Smooth muscle cell (in vitro differentiated cells): Measurements from ENCODE around the gene CREB1. TPM values are rescaled to one million over a fixed set of nuclear protein-coding genes. Genes with fewer than 3 reads are reported as not detected.
"Not testable (repeated sequence)": the region's sequence is repeated elsewhere in the genome, so short reads cannot be mapped to it uniquely, and the experiment has no call there.

Source experiments
- DNase-seq: peaks from one replicate; lab custom pipeline; 2025; ENCODE audit not compliant: unreplicated experiment; lab: John Stamatoyannopoulos, UW
- H2AFZ ChIP-seq: fragments of 200-600 bp; sonication (generic); 2 replicates; pipeline ENCODE4 v1.6.0; 2016; ENCODE audit warnings: antibody characterized with exemption, low read depth, mild to moderate bottlenecking
- H3F3A ChIP-seq: fragments of 200-600 bp; sonication (generic); 2 replicates; pipeline ENCODE4 v1.6.0; 2017; ENCODE audit warnings: antibody characterized with exemption, low read depth
- H3K27ac ChIP-seq: fragments of 200-600 bp; sonication (generic); 2 replicates; pipeline ENCODE4 v1.5.1; 2016; ENCODE audit warnings: low read depth, mild to moderate bottlenecking
- H3K27me3 ChIP-seq: fragments of 200-600 bp; sonication (generic); 2 replicates; pipeline ENCODE4 v1.6.1; 2016; ENCODE audit warnings: low read depth, mild to moderate bottlenecking
- H3K36me3 ChIP-seq: fragments of 200-600 bp; sonication (generic); 2 replicates; pipeline ENCODE4 v1.5.1; 2016; ENCODE audit warnings: low read depth
- H3K4me1 ChIP-seq: fragments of 200-600 bp; sonication (generic); 2 replicates; pipeline ENCODE4 v1.5.1; 2016; ENCODE audit warnings: low read depth
- H3K4me2 ChIP-seq: fragments of 200-600 bp; sonication (generic); 2 replicates; pipeline ENCODE4 v1.6.0; 2016; ENCODE audit warnings: mild to moderate bottlenecking
- H3K4me3 ChIP-seq: fragments of 200-600 bp; sonication (generic); 2 replicates; pipeline ENCODE4 v1.5.1; 2016; ENCODE audit warnings: mild to moderate bottlenecking
- H3K79me2 ChIP-seq: fragments of 200-600 bp; sonication (generic); 2 replicates; pipeline ENCODE4 v1.6.0; 2016; ENCODE audit warnings: low read depth, mild to moderate bottlenecking
- H3K9ac ChIP-seq: fragments of 200-600 bp; sonication (generic); 2 replicates; pipeline ENCODE4 v1.6.0; 2016; ENCODE audit warnings: low read depth
- H3K9me3 ChIP-seq: fragments of 200-600 bp; sonication (generic); replicated peaks from 2 replicates; pipeline ENCODE4 v1.5.1; 2016; ENCODE audit warnings: low read depth
- H4K20me1 ChIP-seq: fragments of 200-600 bp; sonication (generic); 2 replicates; pipeline ENCODE4 v1.6.0; 2016; ENCODE audit warnings: low read depth
- WGBS: methylation state at CpG from one replicate; pipeline ENCODE4 v1.1.7; 2016; ENCODE audit warnings: low lambda C conversion rate; 5-methylcytosine and 5-hydroxymethylcytosine counted together
- polyA plus RNA-seq: library from polyadenylated mRNA; unstranded; fragments of >200 nt; fragmentation: Nextera tagmentation; extraction: Ambion mirVana; gene quantifications from 2 replicates; pipeline ENCODE4 v1.2.1, GENCODE V29; 2016
- total RNA-seq: library from RNA; depleted of rRNA; stranded (reverse); fragments of >200 nt; gene quantifications from 2 replicates; pipeline ENCODE4 v1.2.3, GENCODE V29; 2014
- TF ChIP-seq, protein P1 (sequence below): fragments of 200-600 bp; sonication (generic); IDR thresholded peaks from 2 replicates; pipeline ENCODE4 v1.5.1; 2017; ENCODE audit warnings: borderline replicate concordance, mild to moderate bottlenecking, antibody characterized with exemption; ENCODE audit not compliant: insufficient read depth, poor library complexity, severe bottlenecking

The CREB1 gene
- total and polyA plus RNA-seq, 2 experiments from 2014 or later = 19.0 to 67.6 TPM

GRCh38 chr2:207635468-207636200 is 105.9 kb downstream of the CREB1 start:
- Histone ChIP-seq H3K4me1 (no peaks in the 10 kb centered on the region), H3F3A (peaks cover 3% of the 10 kb centered on the region), H3K9me3 (no peaks in the 10 kb centered on the region), H4K20me1 (no peaks in the 10 kb centered on the region), H3K9ac (no peak overlapping the region), H3K27me3 (no peaks in the 10 kb centered on the region), H2AFZ (no peak overlapping the region), H3K79me2 (no peaks in the 10 kb centered on the region), H3K4me3 (no peak overlapping the region), H3K27ac (peak overlapping the region; percentile 17), H3K36me3 (no peaks in the 10 kb centered on the region), H3K4me2 (no peak overlapping the region)
- TF ChIP-seq, protein P1, sequence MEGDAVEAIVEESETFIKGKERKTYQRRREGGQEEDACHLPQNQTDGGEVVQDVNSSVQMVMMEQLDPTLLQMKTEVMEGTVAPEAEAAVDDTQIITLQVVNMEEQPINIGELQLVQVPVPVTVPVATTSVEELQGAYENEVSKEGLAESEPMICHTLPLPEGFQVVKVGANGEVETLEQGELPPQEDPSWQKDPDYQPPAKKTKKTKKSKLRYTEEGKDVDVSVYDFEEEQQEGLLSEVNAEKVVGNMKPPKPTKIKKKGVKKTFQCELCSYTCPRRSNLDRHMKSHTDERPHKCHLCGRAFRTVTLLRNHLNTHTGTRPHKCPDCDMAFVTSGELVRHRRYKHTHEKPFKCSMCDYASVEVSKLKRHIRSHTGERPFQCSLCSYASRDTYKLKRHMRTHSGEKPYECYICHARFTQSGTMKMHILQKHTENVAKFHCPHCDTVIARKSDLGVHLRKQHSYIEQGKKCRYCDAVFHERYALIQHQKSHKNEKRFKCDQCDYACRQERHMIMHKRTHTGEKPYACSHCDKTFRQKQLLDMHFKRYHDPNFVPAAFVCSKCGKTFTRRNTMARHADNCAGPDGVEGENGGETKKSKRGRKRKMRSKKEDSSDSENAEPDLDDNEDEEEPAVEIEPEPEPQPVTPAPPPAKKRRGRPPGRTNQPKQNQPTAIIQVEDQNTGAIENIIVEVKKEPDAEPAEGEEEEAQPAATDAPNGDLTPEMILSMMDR = no peak
- DNase-seq = no peak
- 39% methylated on average over 11 of the region's 11 CpGs for whole genome bisulfite sequencing

GRCh38 chr2:207639288-207639687 is 109.5 kb downstream of the CREB1 start:
- H3K27me3 ChIP-seq, H3K36me3 ChIP-seq, H3K4me1 ChIP-seq, H3K79me2 ChIP-seq, H4K20me1 ChIP-seq, H2AFZ ChIP-seq, H3F3A ChIP-seq, DNase-seq, H3K4me3 ChIP-seq, H3K9ac ChIP-seq, H3K4me2 ChIP-seq, H3K27ac ChIP-seq, H3K9me3 ChIP-seq: not testable (repeated sequence)
- 93% methylated on average over 3 of the region's 3 CpGs for WGBS

GRCh38 chr2:207640160-207640559 is 110.4 kb downstream of the CREB1 start:
- no peaks in the 10 kb centered on the region for H3K27me3 ChIP-seq
- TF ChIP-seq, protein P1 = no peak
- no peaks in the 10 kb centered on the region for H4K20me1 ChIP-seq
- no peak overlapping the region for H3K4me3 ChIP-seq
- H3K79me2 ChIP-seq = no peaks in the 10 kb centered on the region
- H3F3A ChIP-seq = no peaks in the 10 kb centered on the region
- H3K4me2 ChIP-seq = no peak overlapping the region
- no peaks in the 10 kb centered on the region for H3K36me3 ChIP-seq
- H3K27ac ChIP-seq = no peak overlapping the region
- H2AFZ ChIP-seq = no peak overlapping the region
- no peak overlapping the region for H3K9ac ChIP-seq
- no peaks in the 10 kb centered on the region for H3K9me3 ChIP-seq
- H3K4me1 ChIP-seq = no peaks in the 10 kb centered on the region
- no peak for DNase-seq

GRCh38 chr2:207640661-207641060 is 110.9 kb downstream of the CREB1 start:
- H3K27ac ChIP-seq = no peak overlapping the region
- no peak overlapping the region for H2AFZ ChIP-seq
- TF ChIP-seq, protein P1 = no peak
- H3K4me1 ChIP-seq = no peaks in the 10 kb centered on the region
- no peaks in the 10 kb centered on the region for H3K79me2 ChIP-seq
- no peak overlapping the region for H3K4me3 ChIP-seq
- H3K9ac ChIP-seq = no peak overlapping the region
- WGBS = 86% methylated on average over 1 of the region's 1 CpG
- no peaks in the 10 kb centered on the region for H3K36me3 ChIP-seq
- H3K27me3 ChIP-seq = no peaks in the 10 kb centered on the region
- no peaks in the 10 kb centered on the region for H3F3A ChIP-seq
- no peaks in the 10 kb centered on the region for H3K9me3 ChIP-seq
- no peak overlapping the region for H3K4me2 ChIP-seq
- DNase-seq = no peak
- H4K20me1 ChIP-seq = no peaks in the 10 kb centered on the region
